Fibroblast of skin of right quadriceps (primary cell): Measurements from ENCODE around the gene DYNLT3.

ENCODE experiments used
- DNase-seq: peaks from one replicate; pipeline ENCODE4 v3.0.0-alpha.2; 2013

The DYNLT3 gene

GRCh38 chrX:37840931-37841330, 6.4 kb downstream of the DYNLT3 start:
- no peak for DNase-seq

DNA sequence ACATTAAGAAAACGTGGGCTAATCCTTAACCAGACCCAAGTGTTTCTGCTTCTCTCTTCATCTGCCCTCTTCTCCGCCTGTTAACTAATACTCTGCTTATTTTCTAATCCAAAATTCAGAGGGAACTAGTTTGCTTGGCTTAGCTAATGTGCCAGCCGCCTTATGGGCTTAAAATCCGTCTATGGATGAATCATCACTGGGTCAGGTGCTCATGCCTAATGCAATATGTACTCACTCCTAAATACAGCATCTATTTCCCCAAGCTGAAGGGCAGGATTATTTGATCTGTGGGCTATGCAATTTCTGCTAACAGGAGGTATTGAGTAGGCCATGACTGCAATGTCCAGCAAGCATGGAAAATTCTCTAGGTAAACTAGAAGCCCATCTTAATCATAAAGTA, 12.4 kb downstream of the DYNLT3 start:
- no peak for DNase-seq

DNA sequence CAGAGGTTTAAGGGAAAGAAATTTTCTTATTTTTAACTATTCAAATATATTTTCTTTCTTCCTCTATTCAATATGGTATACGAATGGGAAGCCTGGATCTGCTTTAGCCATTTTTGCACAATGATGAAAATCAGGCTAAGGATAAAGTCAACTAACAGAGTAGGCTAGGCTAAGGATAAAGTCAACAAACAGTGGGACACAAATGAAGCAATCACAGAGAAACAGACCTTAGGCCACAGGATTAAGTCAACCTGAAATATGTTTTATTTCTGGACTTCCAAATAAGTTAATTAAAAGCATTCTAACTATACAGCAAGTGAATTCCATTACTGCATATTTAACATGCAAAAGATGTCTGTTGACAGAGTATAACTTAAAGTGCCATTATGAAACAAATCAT, 17.0 kb downstream of the DYNLT3 start:
- peak; percentile 11 for DNase-seq

DNA sequence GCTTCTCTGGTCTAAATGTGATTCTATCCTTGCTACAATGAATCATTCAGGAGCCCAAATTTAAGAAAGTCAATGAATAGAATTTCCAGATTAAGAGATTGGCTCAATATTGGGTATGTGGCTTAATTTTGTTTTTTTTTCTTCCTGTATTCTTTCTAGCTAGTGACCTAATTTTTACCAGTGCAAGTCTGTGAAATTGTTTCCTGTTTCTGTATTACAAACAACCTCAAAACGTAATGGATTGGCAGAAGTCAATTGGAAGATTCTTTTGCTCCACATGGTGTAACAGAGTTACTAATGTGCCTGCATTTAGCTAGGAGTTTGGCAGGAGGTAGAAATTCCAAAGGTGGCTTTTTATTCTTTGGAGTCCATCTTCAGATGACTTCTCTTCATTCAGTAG, 17.6 kb downstream of the DYNLT3 start:
- no peak for DNase-seq

DNA sequence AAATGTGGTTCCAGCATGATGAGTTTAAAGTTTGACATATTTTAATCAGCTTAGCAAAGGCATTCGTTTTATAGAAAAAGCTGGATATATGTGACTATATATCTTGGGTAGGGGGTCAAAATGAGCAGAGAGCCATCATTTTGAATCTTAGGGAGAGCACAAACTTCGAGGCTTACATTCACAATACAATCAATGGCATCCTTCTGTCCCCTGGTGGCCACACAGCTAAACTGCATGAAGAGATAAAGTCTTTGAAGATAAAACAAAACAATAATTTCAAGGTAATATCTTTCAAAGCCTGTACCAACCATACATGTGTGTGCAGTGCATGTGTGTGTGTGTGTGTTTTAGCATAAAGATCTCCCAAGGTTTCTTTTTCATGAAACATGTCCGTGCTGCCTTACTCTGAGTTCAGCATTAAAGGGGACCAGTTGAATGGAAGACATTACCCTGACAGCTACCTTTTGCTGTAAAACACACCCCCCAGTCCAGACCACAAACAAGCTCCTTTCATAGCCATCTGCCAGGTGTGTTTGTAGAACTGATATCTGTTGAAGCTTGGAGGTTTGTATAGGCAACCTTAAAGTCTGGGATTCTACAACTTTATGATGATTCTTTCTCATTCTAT, 22.0 kb downstream of the DYNLT3 start:
- no peak for DNase-seq

DNA sequence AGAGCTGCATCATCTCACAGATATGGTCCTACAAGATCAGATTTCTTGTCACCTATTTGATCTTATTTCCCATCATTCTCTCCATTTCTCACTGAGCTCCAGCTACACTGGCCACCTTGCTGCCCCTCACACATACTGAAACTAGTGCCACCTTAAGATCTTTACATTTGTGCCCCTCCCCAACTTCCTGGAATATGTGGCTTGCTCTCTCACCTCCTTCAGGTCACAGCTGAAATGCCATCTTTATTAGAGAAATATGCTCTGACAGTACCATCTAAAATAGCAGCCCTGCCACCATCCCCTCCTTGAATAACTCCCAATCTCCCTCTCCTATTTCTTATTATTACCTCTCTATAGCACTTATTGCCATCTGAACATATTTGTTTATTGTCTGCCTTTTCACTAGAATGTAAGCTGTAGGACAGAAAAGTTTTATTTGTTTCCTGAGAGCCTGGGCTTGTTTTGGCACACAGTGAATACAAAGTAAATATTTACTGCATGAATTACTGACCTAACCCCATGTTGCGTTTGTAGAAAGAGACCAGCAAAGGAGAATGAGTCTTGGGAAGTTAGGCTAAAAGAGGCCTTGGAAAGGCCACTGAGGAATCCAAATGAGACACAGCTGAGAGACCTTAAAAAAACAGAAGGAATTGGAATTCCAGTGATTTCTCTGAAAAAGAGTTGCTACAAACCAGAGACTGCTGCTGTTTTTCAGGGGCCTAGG, 22.7 kb downstream of the DYNLT3 start:
- no peak for DNase-seq

GRCh38 chrX:37820646-37821045, 26.7 kb downstream of the DYNLT3 start:
- no peak for DNase-seq

GRCh38 chrX:37818031-37818430, 29.3 kb downstream of the DYNLT3 start:
- DNase-seq, result no peak

DNA sequence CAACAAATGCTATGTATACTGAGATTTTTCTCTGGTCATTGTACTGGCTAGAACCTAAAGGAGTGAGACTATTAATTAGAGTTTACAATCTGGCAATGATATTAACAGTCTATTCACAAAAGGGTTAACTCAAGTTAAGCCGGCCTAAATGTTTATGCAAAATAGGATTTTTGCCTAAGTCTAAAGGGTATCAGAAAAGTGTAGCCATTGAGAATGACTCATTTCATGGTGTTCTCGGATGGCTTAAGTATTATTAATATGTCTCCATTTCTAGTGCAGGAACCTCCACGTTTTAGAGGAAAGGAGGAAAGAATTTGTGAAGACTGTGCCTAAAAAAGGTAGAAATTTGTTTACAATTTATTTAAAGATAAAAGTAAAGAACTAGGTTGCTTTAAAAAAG, 29.8 kb downstream of the DYNLT3 start:
- DNase-seq, result no peak

GRCh38 chrX:37817176-37817575, 30.2 kb downstream of the DYNLT3 start:
- no peak for DNase-seq

GRCh38 chrX:37816766-37817165, 30.6 kb downstream of the DYNLT3 start:
- DNase-seq, result no peak

- no peak for DNase-seq
These were observed 32.0 kb downstream of the DYNLT3 start for GRCh38 chrX:37815366-37815765.

DNA sequence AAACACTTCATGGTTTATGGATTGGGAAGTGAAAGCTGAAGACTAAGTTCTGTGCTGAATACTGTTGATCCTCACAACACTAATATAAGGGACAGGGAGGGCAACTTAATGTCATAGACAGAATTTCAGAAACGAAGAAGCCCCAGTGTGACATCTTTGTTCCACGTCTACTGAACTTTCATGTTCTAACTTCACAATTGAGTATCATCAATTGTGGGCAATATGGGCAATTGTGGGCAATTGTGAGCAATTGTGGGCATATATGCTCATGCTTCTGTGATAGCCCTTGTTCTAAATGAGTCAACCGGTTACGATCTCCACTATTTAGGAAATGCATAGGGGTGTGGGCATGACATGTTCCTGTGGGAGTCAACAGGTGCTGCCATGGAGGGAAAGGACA, 33.8 kb downstream of the DYNLT3 start:
- no peak for DNase-seq

DNA sequence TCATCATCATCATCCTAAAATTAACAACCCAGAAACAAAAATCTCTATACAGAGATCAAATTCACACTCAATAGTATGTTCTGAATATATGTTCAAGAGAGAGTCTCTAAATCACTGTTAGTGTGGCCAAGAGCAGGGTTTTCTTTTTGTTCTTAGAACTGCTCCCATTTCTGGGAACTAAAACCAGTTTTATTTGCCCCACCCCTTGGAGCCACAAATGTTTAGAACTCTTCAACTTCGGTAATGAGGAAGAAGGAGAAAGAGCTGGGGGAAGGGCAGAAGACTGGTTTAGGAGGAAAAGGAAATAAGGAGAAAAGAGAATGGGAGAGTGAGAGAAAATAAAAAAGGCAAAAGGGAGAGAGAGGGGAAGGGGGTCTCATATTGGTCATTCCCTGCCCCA, 35.3 kb downstream of the DYNLT3 start:
- DNase-seq, result no peak

GRCh38 chrX:37809970-37810369, 37.4 kb downstream of the DYNLT3 start:
- DNase-seq, result no peak

DNA sequence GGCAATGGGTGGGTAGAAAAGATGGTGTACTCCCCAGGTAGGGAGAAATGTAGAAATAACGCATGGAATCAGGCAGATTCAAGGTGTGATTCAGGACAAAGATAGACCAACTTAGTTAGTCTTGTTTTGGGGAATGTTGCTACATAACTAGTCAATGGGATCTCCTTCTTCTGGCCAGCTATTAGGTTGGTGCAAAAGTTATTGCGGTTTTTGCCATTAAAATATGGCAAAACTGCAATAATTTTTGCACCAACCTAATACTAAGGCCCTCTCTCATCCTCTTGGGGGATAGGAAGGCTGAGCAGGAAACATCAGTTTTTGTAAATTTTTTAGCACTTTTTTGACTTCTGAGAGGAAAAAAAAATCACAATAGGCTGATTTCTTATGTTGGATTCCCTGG, 44.3 kb downstream of the DYNLT3 start:
- DNase-seq, result no peak

- DNase-seq, result no peak
These were observed 45.3 kb downstream of the DYNLT3 start for GRCh38 chrX:37802028-37802427.

- no peak for DNase-seq
These were observed 46.7 kb downstream of the DYNLT3 start for GRCh38 chrX:37800717-37801116.

DNA sequence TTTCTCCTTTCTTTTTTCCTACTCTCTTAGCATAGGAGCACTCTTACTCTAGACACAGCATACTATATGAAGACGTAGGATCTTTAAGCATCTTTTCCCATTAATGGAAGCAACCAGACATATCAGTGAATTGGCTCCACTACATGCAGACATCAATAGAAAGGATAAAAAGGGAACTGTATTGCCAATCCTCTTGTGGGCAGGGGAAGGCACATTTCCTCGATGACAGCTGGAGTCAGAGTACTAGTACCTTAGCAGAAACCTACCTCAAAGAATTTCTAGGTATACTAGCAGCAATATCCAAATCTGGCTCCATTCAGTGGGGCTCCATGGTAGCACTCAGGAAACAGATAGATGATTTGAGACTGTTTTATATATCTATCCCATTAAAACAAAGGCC, 47.4 kb downstream of the DYNLT3 start:
- no peak for DNase-seq

GRCh38 chrX:37796805-37797204, 50.6 kb downstream of the DYNLT3 start:
- DNase-seq, result no peak

GRCh38 chrX:37796310-37796709, 51.1 kb downstream of the DYNLT3 start:
- no peak for DNase-seq
